Lung (tissue), 16 donors: Measurements from ENCODE around the gene TTLL12. TPM values are rescaled to one million over a fixed set of nuclear protein-coding genes. Genes with fewer than 3 reads are reported as not detected.

Experiments used
- ATAC-seq: fragments of 200-7000 bp; cut with Tn5 transposase; one replicate; pipeline ENCODE4 v1.9.1; 2020; ENCODE audit warnings: moderate number of reproducible peaks; ENCODE audit not compliant: insufficient read depth, low FRiP score
- DNase-seq, 3 donors: peaks; one replicate each; pipeline ENCODE4 v3.0.0-alpha.2; 2013 to 2017
- H3K27ac ChIP-seq, 2 donors: one replicate each; pipeline ENCODE4 v1.5.1; 2013; ENCODE audit warnings: mild to moderate bottlenecking in 2 of 2, moderate library complexity in 2 of 2, control low read depth in 1 of 2, inconsistent platforms in 1 of 2, low read depth in 1 of 2, low read length in 1 of 2
- H3K27me3 ChIP-seq, 3 donors: one replicate each; pipeline ENCODE4 v1.5.1; 2013; ENCODE audit warnings: low read length in 2 of 3; ENCODE audit not compliant: control insufficient read depth in 3 of 3, insufficient read depth in 3 of 3
- H3K36me3 ChIP-seq, 4 donors: one replicate each; pipeline ENCODE4 v1.5.1; 2013; ENCODE audit warnings: low read length in 4 of 4, mild to moderate bottlenecking in 1 of 4, moderate library complexity in 1 of 4; ENCODE audit not compliant: control insufficient read depth in 4 of 4, insufficient read depth in 4 of 4
- H3K4me1 ChIP-seq, 5 donors: one replicate each; pipeline ENCODE4 v1.5.1; 2013; ENCODE audit warnings: low read length in 5 of 5, mild to moderate bottlenecking in 2 of 5, moderate library complexity in 1 of 5; ENCODE audit not compliant: control insufficient read depth in 5 of 5, insufficient read depth in 5 of 5
- H3K4me3 ChIP-seq: one replicate; pipeline ENCODE4 v1.5.1; 2013; ENCODE audit warnings: mild to moderate bottlenecking, control low read depth, moderate library complexity
- H3K9ac ChIP-seq, 2 donors: one replicate each; pipeline ENCODE4 v1.5.1; 2013; ENCODE audit warnings: low read length in 2 of 2, control low read depth in 1 of 2; ENCODE audit not compliant: insufficient read depth in 1 of 2
- H3K9me3 ChIP-seq, 4 donors: one replicate each; pipeline ENCODE4 v1.5.1; 2013; ENCODE audit warnings: low read length in 3 of 4, mild to moderate bottlenecking in 1 of 4, moderate library complexity in 1 of 4; ENCODE audit not compliant: control insufficient read depth in 4 of 4, insufficient read depth in 3 of 4
- WGBS, 2 donors: extraction: QIAGEN DNeasy Blood & Tissue Kit; methylation state at CpG; one replicate each; pipeline ENCODE4 v1.1.7; 2013; 5-methylcytosine and 5-hydroxymethylcytosine counted together
- long read RNA-seq, 5 donors: transcript quantifications; one replicate each; lab custom pipeline, GENCODE V29; 2026
- polyA plus RNA-seq, 2 donors: library from polyadenylated mRNA; stranded (reverse); fragments of 200-250 nt; gene quantifications; one replicate each; pipeline ENCODE4 v1.2.1, GENCODE V29; 2013
- total RNA-seq, 2 donors: library from RNA; depleted of rRNA in 1 of 2; stranded (reverse); fragments of >200 nt in 1 of 2; gene quantifications; one replicate each; pipeline ENCODE4 v1.2.1, GENCODE V29; 2014 to 2021
- TF ChIP-seq, protein P1 (sequence below): IDR thresholded peaks from 2 replicates; pipeline ENCODE4 v1.5.1; 2012; ENCODE audit warnings: mild to moderate bottlenecking; ENCODE audit errors: control extremely low read depth, extremely low read depth
- donor health status: control.
- donor health status: control.
- donor health status: Bipolar disorder and iron deficiency.
- donor health status: healthy.
- donor health status: DM: yes; HTN: yes; CAD: no.

The TTLL12 gene
- 10 to 100 TPM; 15.8 to 35.5 TPM for total RNA-seq
- polyA plus RNA-seq, result 10 to 100 TPM; 20.0 to 30.7 TPM
- long read RNA-seq, donor 1, transcript TTLL12-201 (14 exons, 3,385 nt), result major isoform, 6 of 8 reads
- long read RNA-seq, donor 1, partial matches to known transcripts, result 0 of 8 reads
- long read RNA-seq, donor 1, other reads (novel, unspliced or antisense), result 0 of 8 reads
- long read RNA-seq, donor 2, partial matches to known transcripts, result 0 of 2 reads
- long read RNA-seq, donor 2, other reads (novel, unspliced or antisense), result 0 of 2 reads
- long read RNA-seq, donor 3, partial matches to known transcripts, result 0 of 4 reads
- long read RNA-seq, donor 3, other reads (novel, unspliced or antisense), result 0 of 4 reads
- long read RNA-seq, donor 4, partial matches to known transcripts, result 0 of 2 reads
- long read RNA-seq, donor 4, other reads (novel, unspliced or antisense), result 0 of 2 reads
- long read RNA-seq, donor 5, transcript TTLL12-201 (14 exons, 3,385 nt), result major isoform, 7 of 7 reads
- long read RNA-seq, donor 5, partial matches to known transcripts, result 0 of 7 reads
- long read RNA-seq, donor 5, other reads (novel, unspliced or antisense), result 0 of 7 reads

- WGBS, 2 donors, result 1 to 6% methylated on average over 45 to 86 of the region's 87 CpGs
- peak within 1 kb of the TSS; percentile 94 to 96 for H3K27ac ChIP-seq
- DNase-seq, result peak; percentile 62 to 78 (median 76)
These were observed at the start of gene TTLL12 for GRCh38 chr22:43186272-43187170. Gene TTLL12 (minus strand): TSS chr22:43187134. CDS start chr22:43187069, 65 bp downstream.

GRCh38 chr22:43235445-43236409 is 48.8 kb upstream of the TTLL12 start:
- Histone ChIP-seq H3K27me3 (no peaks in the 10 kb centered on the region), H3K9ac (no peak overlapping the region), H3K27ac (no peak overlapping the region), H3K4me3 (no peak overlapping the region), H3K36me3 (no peaks in the 10 kb centered on the region), H3K4me1 (peaks cover 0 to 41% (median 17%) of the 10 kb centered on the region in 5 donors), H3K9me3 (no peaks in the 10 kb centered on the region)
- 82 to 83% methylated on average over 22 of the region's 22 CpGs for WGBS, 2 donors
- no peak for DNase-seq
- TF ChIP-seq, protein P1, sequence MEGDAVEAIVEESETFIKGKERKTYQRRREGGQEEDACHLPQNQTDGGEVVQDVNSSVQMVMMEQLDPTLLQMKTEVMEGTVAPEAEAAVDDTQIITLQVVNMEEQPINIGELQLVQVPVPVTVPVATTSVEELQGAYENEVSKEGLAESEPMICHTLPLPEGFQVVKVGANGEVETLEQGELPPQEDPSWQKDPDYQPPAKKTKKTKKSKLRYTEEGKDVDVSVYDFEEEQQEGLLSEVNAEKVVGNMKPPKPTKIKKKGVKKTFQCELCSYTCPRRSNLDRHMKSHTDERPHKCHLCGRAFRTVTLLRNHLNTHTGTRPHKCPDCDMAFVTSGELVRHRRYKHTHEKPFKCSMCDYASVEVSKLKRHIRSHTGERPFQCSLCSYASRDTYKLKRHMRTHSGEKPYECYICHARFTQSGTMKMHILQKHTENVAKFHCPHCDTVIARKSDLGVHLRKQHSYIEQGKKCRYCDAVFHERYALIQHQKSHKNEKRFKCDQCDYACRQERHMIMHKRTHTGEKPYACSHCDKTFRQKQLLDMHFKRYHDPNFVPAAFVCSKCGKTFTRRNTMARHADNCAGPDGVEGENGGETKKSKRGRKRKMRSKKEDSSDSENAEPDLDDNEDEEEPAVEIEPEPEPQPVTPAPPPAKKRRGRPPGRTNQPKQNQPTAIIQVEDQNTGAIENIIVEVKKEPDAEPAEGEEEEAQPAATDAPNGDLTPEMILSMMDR, result no peak
- ATAC-seq, result no peak

More at GRCh38 chr22:43186272-43187170, at the start of gene TTLL12:
- no peak for ATAC-seq
- Histone ChIP-seq H3K9ac (peak within 1 kb of the TSS; percentile 46 to 78), H3K36me3 (peaks cover 0 to 3% (median 1%) of the 10 kb centered on the region in 4 donors), H3K4me1 (peaks cover 0 to 20% (median 14%) of the 10 kb centered on the region in 5 donors), H3K27me3 (no peaks in the 10 kb centered on the region), H3K4me3 (peak within 1 kb of the TSS; percentile 70), H3K9me3 (no peaks in the 10 kb centered on the region)
- TF ChIP-seq, protein P1, result no peak

DNA sequence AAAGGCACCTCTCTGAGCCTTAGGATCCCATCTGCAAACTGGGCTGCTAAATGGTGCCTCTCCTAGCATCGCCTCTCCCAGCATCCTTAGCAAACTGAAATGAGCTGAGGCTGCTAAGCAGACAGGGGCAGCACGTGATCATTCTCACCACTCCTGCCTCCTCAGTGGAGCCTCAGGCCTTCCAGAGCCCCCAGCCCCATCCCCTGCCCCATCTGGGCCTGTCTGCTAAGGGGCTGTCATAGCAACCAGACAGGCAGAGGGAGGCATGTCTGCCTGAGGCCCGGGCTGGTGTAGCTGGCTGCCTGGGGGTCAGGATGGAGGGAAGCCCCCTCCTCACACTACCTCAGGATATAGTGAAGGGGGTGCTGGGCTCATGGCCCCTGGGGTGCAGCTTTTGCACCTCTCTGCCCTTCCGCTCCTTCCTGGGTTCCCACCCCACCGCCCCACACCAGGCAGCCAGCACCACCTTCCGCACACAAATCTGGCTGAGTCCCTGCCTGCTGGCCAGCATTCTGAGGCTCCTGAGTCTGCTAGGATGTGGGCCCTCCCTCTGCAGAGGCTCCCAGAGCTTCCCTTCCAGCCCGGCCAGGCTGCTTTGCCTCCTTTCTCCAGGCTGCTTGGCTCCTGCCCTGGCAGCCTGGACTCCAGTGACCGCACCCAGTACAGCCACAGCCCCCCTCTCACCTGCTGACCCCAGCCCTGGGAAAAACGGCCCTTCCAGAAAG is 47.5 kb upstream of the TTLL12 start:
- no peak overlapping the region for H3K9ac ChIP-seq
- no peaks in the 10 kb centered on the region for H3K9me3 ChIP-seq
- no peak for ATAC-seq
- no peak overlapping the region for H3K4me3 ChIP-seq
- no peak for DNase-seq
- TF ChIP-seq, protein P1, result no peak
- H3K4me1 ChIP-seq, result peaks cover 0 to 28% (median 9%) of the 10 kb centered on the region in 5 donors
- WGBS, 2 donors, result 86 to 95% methylated on average over 9 of the region's 9 CpGs
- no peaks in the 10 kb centered on the region for H3K36me3 ChIP-seq
- H3K27me3 ChIP-seq, result no peaks in the 10 kb centered on the region
- no peak overlapping the region for H3K27ac ChIP-seq
